SK-N-SH treated with all-trans-retinoic acid at 6 μM for 48 hours (cell line): ENCODE measurements around the gene SEMA4D.

ENCODE experiments used
- ARNTL ChIP-seq: fragments of 450-650 bp; formaldehyde crosslinking; IDR thresholded peaks from 2 replicates; pipeline ENCODE4 v1.5.0; 2020; ENCODE audit warnings: low read depth, mild to moderate bottlenecking, moderate library complexity, borderline replicate concordance
- CREB5 ChIP-seq: fragments of 250-450 bp; sonication (Bioruptor Pico); IDR thresholded peaks from 2 replicates; pipeline ENCODE4 v1.5.1; 2020; ENCODE audit warnings: low read depth, mild to moderate bottlenecking, moderate library complexity
- CSRNP3 ChIP-seq: fragments of 250-450 bp; sonication (Bioruptor Pico); IDR thresholded peaks from 2 replicates; pipeline ENCODE4 v1.5.1; 2021; ENCODE audit warnings: mild to moderate bottlenecking, moderate library complexity
- PATZ1 ChIP-seq: fragments of 250-450 bp; sonication (Bioruptor Pico); IDR thresholded peaks from 2 replicates; pipeline ENCODE4 v1.8.0; 2020; ENCODE audit warnings: mild to moderate bottlenecking, moderate library complexity, borderline replicate concordance
- POU6F1 ChIP-seq: fragments of 250-450 bp; sonication (Bioruptor Pico); IDR thresholded peaks from 2 replicates; pipeline ENCODE4 v1.8.0; 2021; ENCODE audit warnings: low read depth, mild to moderate bottlenecking, moderate library complexity, borderline replicate concordance
- RARB ChIP-seq: fragments of 250-450 bp; sonication (Bioruptor Pico); IDR thresholded peaks from 2 replicates; pipeline ENCODE4 v1.8.0; 2021; ENCODE audit warnings: mild to moderate bottlenecking, moderate library complexity
- TOX ChIP-seq: fragments of 250-450 bp; sonication (Bioruptor Pico); IDR thresholded peaks from 2 replicates; pipeline ENCODE4 v1.8.0; 2021; ENCODE audit warnings: mild to moderate bottlenecking, moderate library complexity, borderline replicate concordance
- ZC3H10 ChIP-seq: fragments of 250-450 bp; sonication (Bioruptor Pico); IDR thresholded peaks from 2 replicates; pipeline ENCODE4 v1.5.1; 2021; ENCODE audit warnings: mild to moderate bottlenecking, moderate library complexity
- ZFP3 ChIP-seq: fragments of 250-450 bp; sonication (Bioruptor Pico); IDR thresholded peaks from 2 replicates; pipeline ENCODE4 v1.5.0; 2020; ENCODE audit warnings: mild to moderate bottlenecking, moderate library complexity
- ZFP30 ChIP-seq: fragments of 450-650 bp; formaldehyde crosslinking; IDR thresholded peaks from 2 replicates; pipeline ENCODE4 v1.5.0; 2022; ENCODE audit warnings: mild to moderate bottlenecking, moderate library complexity
- ZNF565 ChIP-seq: fragments of 450-650 bp; formaldehyde crosslinking; conservative IDR thresholded peaks from 2 replicates; pipeline ENCODE4 v1.5.0; 2020; ENCODE audit warnings: low read depth, mild to moderate bottlenecking, moderate library complexity
- ZNF70 ChIP-seq: fragments of 450-650 bp; formaldehyde crosslinking; IDR thresholded peaks from 2 replicates; pipeline ENCODE4 v1.5.0; 2020; ENCODE audit warnings: mild to moderate bottlenecking, moderate library complexity
- ZNF8 ChIP-seq: fragments of 450-650 bp; formaldehyde crosslinking; IDR thresholded peaks from 2 replicates; pipeline ENCODE4 v1.5.0; 2020; ENCODE audit warnings: mild to moderate bottlenecking, moderate library complexity
- TF ChIP-seq, protein P1 (sequence below): fragments of 250-450 bp; sonication (Bioruptor Pico); IDR thresholded peaks from 2 replicates; pipeline ENCODE4 v1.5.0; 2020; ENCODE audit warnings: mild to moderate bottlenecking, moderate library complexity

DNA sequence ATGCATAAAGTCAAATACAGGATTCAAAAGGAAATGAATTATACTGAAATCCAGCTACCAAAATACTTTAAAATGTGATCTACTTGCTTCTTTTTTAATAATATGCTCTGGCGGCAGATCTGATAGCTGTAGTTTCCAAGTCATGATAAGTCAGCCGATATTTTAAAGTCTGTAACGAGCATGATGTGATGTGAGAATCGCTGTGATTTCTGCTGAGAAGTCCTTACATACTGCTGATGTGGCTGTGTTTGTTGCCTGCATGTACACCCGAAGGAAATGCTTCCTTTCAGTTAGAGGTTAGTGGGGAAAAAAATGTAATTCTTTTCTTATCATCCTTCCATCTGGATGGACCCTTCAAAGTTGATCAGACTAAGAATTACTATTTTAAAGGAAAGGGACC lies 4.8 kb upstream of the SEMA4D start:
- TF ChIP-seq ZFP30 (CRISPR knock-in tag) (no peak), CSRNP3 (no peak), POU6F1 (CRISPR knock-in tag) (no peak), TOX (CRISPR knock-in tag) (no peak), PATZ1 (CRISPR knock-in tag) (no peak), ARNTL (CRISPR knock-in tag) (no peak), ZNF565 (CRISPR knock-in tag) (no peak), CREB5 (no peak), ZNF8 (CRISPR knock-in tag) (no peak), ZNF70 (no peak), ZFP3 (no peak), RARB (CRISPR knock-in tag) (no peak), ZC3H10 (CRISPR knock-in tag) (no peak)
- TF ChIP-seq, protein P1, sequence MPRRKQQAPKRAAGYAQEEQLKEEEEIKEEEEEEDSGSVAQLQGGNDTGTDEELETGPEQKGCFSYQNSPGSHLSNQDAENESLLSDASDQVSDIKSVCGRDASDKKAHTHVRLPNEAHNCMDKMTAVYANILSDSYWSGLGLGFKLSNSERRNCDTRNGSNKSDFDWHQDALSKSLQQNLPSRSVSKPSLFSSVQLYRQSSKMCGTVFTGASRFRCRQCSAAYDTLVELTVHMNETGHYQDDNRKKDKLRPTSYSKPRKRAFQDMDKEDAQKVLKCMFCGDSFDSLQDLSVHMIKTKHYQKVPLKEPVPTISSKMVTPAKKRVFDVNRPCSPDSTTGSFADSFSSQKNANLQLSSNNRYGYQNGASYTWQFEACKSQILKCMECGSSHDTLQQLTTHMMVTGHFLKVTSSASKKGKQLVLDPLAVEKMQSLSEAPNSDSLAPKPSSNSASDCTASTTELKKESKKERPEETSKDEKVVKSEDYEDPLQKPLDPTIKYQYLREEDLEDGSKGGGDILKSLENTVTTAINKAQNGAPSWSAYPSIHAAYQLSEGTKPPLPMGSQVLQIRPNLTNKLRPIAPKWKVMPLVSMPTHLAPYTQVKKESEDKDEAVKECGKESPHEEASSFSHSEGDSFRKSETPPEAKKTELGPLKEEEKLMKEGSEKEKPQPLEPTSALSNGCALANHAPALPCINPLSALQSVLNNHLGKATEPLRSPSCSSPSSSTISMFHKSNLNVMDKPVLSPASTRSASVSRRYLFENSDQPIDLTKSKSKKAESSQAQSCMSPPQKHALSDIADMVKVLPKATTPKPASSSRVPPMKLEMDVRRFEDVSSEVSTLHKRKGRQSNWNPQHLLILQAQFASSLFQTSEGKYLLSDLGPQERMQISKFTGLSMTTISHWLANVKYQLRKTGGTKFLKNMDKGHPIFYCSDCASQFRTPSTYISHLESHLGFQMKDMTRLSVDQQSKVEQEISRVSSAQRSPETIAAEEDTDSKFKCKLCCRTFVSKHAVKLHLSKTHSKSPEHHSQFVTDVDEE (CRISPR knock-in tag) = no peak
